Liver (tissue), 9 donors: Measurements from ENCODE around the gene CBFA2T2. TPM values are rescaled to one million over a fixed set of nuclear protein-coding genes. Genes with fewer than 3 reads are reported as not detected.

Experiments
- DNase-seq: peaks from one replicate; pipeline ENCODE4 v3.0.0-alpha.2; 2017; ENCODE audit warnings: low spot score
- H3K27ac ChIP-seq, 2 donors: one replicate each; pipeline ENCODE4 v1.7.0; 2013; ENCODE audit warnings: inconsistent platforms in 2 of 2, low read length in 2 of 2, control low read depth in 1 of 2, low read depth in 1 of 2, mild to moderate bottlenecking in 1 of 2
- H3K27me3 ChIP-seq, 4 donors: one replicate each; pipeline versions ENCODE4 v1.6.1 to v1.7.0; 2013; ENCODE audit warnings: low read length in 3 of 4, inconsistent platforms in 1 of 4, mild to moderate bottlenecking in 1 of 4, moderate library complexity in 1 of 4; ENCODE audit not compliant: control insufficient read depth in 4 of 4, insufficient read depth in 4 of 4
- H3K36me3 ChIP-seq, 4 donors: one replicate each; pipeline versions ENCODE4 v1.6.1 to v1.7.0; 2013; ENCODE audit warnings: low read length in 3 of 4, mild to moderate bottlenecking in 3 of 4, low read depth in 1 of 4, moderate library complexity in 1 of 4; ENCODE audit not compliant: control insufficient read depth in 4 of 4, insufficient read depth in 3 of 4
- H3K4me1 ChIP-seq, 4 donors: one replicate each; pipeline versions ENCODE4 v1.6.1 to v1.7.0; 2013; ENCODE audit warnings: low read length in 3 of 4, mild to moderate bottlenecking in 3 of 4, moderate library complexity in 1 of 4; ENCODE audit not compliant: control insufficient read depth in 4 of 4, insufficient read depth in 4 of 4
- H3K4me3 ChIP-seq, 3 donors: one replicate each; pipeline versions ENCODE4 v1.6.1 to v1.7.0; 2013; ENCODE audit warnings: low read length in 3 of 3, control low read depth in 1 of 3, low read depth in 1 of 3, mild to moderate bottlenecking in 1 of 3
- H3K9ac ChIP-seq, 2 donors: one replicate each; pipeline ENCODE4 v1.7.0; 2013; ENCODE audit warnings: low read length in 2 of 2, mild to moderate bottlenecking in 2 of 2, moderate library complexity in 2 of 2, control low read depth in 1 of 2, low read depth in 1 of 2
- H3K9me3 ChIP-seq, 4 donors: one replicate each; pipeline versions ENCODE4 v1.6.1 to v1.7.0; 2013; ENCODE audit warnings: low read length in 3 of 4; ENCODE audit not compliant: control insufficient read depth in 4 of 4
- ATF3 ChIP-seq: IDR thresholded peaks from 2 replicates; pipeline ENCODE4 v1.6.1; 2016; ENCODE audit warnings: antibody characterized with exemption
- CTCF ChIP-seq: fragments of 150-350 bp; IDR thresholded peaks from 2 replicates; pipeline ENCODE4 v1.5.1; 2017; ENCODE audit warnings: improper control_type of control experiment, low read depth, low read length; ENCODE audit not compliant: missing input control
- EGR1 ChIP-seq, 2 donors: IDR thresholded peaks; 2 replicates each; pipeline ENCODE4 v1.6.1; 2016 to 2018; ENCODE audit warnings: antibody characterized with exemption in 2 of 2, low read depth in 2 of 2
- FOXA1 ChIP-seq: IDR thresholded peaks from 2 replicates; pipeline ENCODE4 v1.6.1; 2016; ENCODE audit warnings: antibody characterized with exemption
- FOXA2 ChIP-seq: IDR thresholded peaks from 2 replicates; pipeline ENCODE4 v1.6.1; 2016; ENCODE audit warnings: antibody characterized with exemption
- GABPA ChIP-seq, 2 donors: IDR thresholded peaks in 1 of 2; conservative IDR thresholded peaks in 1 of 2; 2 replicates each; pipeline ENCODE4 v1.6.1; 2016; ENCODE audit warnings: antibody characterized with exemption in 2 of 2, mild to moderate bottlenecking in 1 of 2, moderate library complexity in 1 of 2
- HNF4A ChIP-seq, 2 donors: conservative IDR thresholded peaks; 2 replicates each; pipeline ENCODE4 v1.6.1; 2016; ENCODE audit warnings: antibody characterized with exemption in 2 of 2, mild to moderate bottlenecking in 2 of 2
- HNF4G ChIP-seq: IDR thresholded peaks from 2 replicates; pipeline ENCODE4 v1.6.1; 2016; ENCODE audit warnings: antibody characterized with exemption
- JUND ChIP-seq, 2 donors: IDR thresholded peaks; 2 replicates each; pipeline ENCODE4 v1.6.1; 2016; ENCODE audit warnings: antibody characterized with exemption in 2 of 2
- NR2F2 ChIP-seq: IDR thresholded peaks from 2 replicates; pipeline ENCODE4 v1.6.1; 2016; ENCODE audit warnings: antibody characterized with exemption
- RAD21 ChIP-seq, 2 donors: IDR thresholded peaks; 2 replicates each; pipeline ENCODE4 v1.6.1; 2016; ENCODE audit warnings: antibody characterized with exemption in 2 of 2, mild to moderate bottlenecking in 2 of 2
- REST ChIP-seq: IDR thresholded peaks from 2 replicates; pipeline ENCODE4 v1.6.1; 2016; ENCODE audit warnings: antibody characterized with exemption, mild to moderate bottlenecking
- RXRA ChIP-seq, 2 donors: IDR thresholded peaks; 2 replicates each; pipeline ENCODE4 v1.6.1; 2017 to 2018; ENCODE audit warnings: antibody characterized with exemption in 2 of 2, mild to moderate bottlenecking in 1 of 2
- SP1 ChIP-seq: IDR thresholded peaks from 2 replicates; pipeline ENCODE4 v1.6.1; 2018; ENCODE audit warnings: antibody characterized with exemption, mild to moderate bottlenecking
- TAF1 ChIP-seq: conservative IDR thresholded peaks from 2 replicates; pipeline ENCODE4 v1.6.1; 2016; ENCODE audit warnings: antibody characterized with exemption, mild to moderate bottlenecking
- YY1 ChIP-seq: IDR thresholded peaks from 2 replicates; pipeline ENCODE4 v1.6.1; 2016; ENCODE audit warnings: antibody characterized with exemption, mild to moderate bottlenecking
- ZBTB33 ChIP-seq: IDR thresholded peaks from 2 replicates; pipeline ENCODE4 v1.6.1; 2016; ENCODE audit warnings: antibody characterized with exemption
- WGBS: extraction: QIAGEN DNeasy Blood & Tissue Kit; methylation state at CpG from one replicate; pipeline ENCODE4 v1.1.7; 2013; 5-methylcytosine and 5-hydroxymethylcytosine counted together
- polyA plus RNA-seq, 2 donors: library from polyadenylated mRNA; stranded (reverse) in 1 of 2; unstranded in 1 of 2; fragments of 200-250 nt in 1 of 2; fragments of >200 nt in 1 of 2; fragmentation: Nextera tagmentation in 1 of 2; extraction: Ambion mirVana in 1 of 2; gene quantifications; one replicate each; pipeline versions ENCODE4 v1.2.1 to v1.2.3, GENCODE V29; 2013 to 2015
- total RNA-seq, 2 donors: library from RNA; depleted of rRNA; stranded (reverse); fragments of >200 nt; gene quantifications; one replicate each; pipeline ENCODE4 v1.2.3, GENCODE V29; 2014
- TF ChIP-seq, protein P1 (sequence below): IDR thresholded peaks from 2 replicates; pipeline ENCODE4 v1.6.1; 2016; ENCODE audit warnings: antibody characterized with exemption
- donor health status: healthy.
- donor health status: healthy.
- donor health status: healthy.
- donor health status: healthy.
- donor health status: healthy.

The CBFA2T2 gene
- total and polyA plus RNA-seq, 4 donors: 2.0 to 5.5 (median 5.3) TPM

DNA sequence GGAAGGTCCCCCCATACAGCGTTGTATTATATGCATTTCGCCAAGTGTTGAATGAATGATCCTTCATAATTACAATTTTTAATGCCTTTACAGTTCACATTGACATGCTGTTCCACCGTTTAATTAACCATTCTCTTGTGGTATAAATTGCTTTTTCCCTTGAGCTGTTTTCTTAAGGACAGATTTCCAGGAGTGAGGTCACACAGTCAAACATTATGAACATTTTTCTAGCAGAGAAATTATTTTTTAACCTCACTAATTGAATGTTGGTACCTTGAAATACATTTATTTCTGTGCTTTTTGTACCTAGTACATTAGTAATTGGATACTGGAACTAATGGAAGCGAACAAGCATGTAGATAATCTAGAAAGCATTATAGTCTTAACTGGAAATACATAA, 95.5 kb downstream of the CBFA2T2 start:
- H3K36me3 ChIP-seq: no peaks in the 10 kb centered on the region
- no peak for DNase-seq
- H3K4me3 ChIP-seq: no peak overlapping the region
- H3K27ac ChIP-seq: no peak overlapping the region
- peaks cover 0 to 3% (median 3%) of the 10 kb centered on the region in 4 donors for H3K4me1 ChIP-seq
- no peaks in the 10 kb centered on the region for H3K27me3 ChIP-seq
- no peak overlapping the region for H3K9ac ChIP-seq
- no peaks in the 10 kb centered on the region for H3K9me3 ChIP-seq
- TF ChIP-seq ZBTB33 (no peak), NR2F2 (no peak), ATF3 (no peak), CTCF (no peak), REST (no peak), JUND (IDR thresholded peaks at IDR 0.05) (no peak), RXRA (IDR thresholded peaks at IDR 0.05) (no peak), SP1 (no peak), GABPA (IDR thresholded peaks at IDR 0.05 in 1 of 2, conservative IDR thresholded peaks at IDR 0.05 in 1 of 2) (no peak), TAF1 (no peak), FOXA2 (no peak), EGR1 (IDR thresholded peaks at IDR 0.05; ENCODE audit: low read depth in 2 of 2) (no peak), HNF4A (conservative IDR thresholded peaks at IDR 0.05) (no peak), RAD21 (IDR thresholded peaks at IDR 0.05) (no peak), FOXA1 (no peak), HNF4G (no peak), YY1 (no peak)
- TF ChIP-seq, protein P1, sequence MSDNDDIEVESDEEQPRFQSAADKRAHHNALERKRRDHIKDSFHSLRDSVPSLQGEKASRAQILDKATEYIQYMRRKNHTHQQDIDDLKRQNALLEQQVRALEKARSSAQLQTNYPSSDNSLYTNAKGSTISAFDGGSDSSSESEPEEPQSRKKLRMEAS: no peak
- WGBS: 95% methylated on average over 4 of the region's 4 CpGs
